ENCODE data around the gene TNIP1.

DNA sequence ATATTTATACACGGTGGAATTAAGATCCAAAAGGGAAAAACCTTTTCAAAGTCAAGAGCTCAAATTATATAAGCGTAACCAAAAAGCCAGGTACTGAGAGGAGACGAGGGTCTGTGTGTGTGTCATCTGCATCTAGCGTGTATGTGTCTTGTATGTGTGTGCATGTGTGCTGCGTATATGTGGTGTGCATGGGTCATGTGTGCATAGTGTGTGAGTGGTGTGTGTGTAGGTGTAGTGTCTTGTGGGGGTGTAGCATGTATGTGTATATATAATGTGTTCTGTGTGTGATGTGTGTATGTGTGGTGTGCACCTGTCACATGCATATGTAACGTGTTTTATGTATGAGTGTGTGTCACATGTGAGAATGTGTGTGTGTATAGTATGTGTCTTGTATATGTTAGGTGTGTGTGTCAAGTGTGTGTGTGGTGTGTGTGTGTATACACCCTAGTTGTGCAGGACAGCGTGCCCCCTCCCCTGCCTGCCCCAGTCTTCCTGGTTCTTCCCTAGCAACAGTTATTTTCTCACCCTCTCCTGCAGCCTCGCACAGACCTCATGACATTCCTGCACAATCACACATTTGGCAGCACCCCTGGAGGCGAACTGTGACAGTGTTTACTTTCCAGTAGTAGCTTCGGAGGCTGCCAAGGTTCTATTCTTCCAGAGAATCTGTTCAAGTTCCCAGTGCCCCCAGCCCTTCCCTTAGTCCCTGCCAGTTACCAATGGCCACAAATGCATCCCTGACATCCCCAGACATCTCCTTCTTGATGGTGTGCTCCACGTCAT, 27.1 kb upstream of the TNIP1 start:
- no peak for TF ChIP-seq POLR2A (IDR thresholded peaks at IDR 0.05)
- TF ChIP-seq, protein P1, sequence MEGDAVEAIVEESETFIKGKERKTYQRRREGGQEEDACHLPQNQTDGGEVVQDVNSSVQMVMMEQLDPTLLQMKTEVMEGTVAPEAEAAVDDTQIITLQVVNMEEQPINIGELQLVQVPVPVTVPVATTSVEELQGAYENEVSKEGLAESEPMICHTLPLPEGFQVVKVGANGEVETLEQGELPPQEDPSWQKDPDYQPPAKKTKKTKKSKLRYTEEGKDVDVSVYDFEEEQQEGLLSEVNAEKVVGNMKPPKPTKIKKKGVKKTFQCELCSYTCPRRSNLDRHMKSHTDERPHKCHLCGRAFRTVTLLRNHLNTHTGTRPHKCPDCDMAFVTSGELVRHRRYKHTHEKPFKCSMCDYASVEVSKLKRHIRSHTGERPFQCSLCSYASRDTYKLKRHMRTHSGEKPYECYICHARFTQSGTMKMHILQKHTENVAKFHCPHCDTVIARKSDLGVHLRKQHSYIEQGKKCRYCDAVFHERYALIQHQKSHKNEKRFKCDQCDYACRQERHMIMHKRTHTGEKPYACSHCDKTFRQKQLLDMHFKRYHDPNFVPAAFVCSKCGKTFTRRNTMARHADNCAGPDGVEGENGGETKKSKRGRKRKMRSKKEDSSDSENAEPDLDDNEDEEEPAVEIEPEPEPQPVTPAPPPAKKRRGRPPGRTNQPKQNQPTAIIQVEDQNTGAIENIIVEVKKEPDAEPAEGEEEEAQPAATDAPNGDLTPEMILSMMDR (IDR thresholded peaks at IDR 0.05) = peak in 4 of 6 experiments; percentile 29 to 53 (median 35)

Measured in thyroid gland (tissue), 4 donors.